ENCODE data around the gene RBFOX2.
"Not testable (repeated sequence)": the region's sequence is repeated elsewhere in the genome, so short reads cannot be mapped to it uniquely, and the experiment has no call there.

RBFOX2 gene

DNA sequence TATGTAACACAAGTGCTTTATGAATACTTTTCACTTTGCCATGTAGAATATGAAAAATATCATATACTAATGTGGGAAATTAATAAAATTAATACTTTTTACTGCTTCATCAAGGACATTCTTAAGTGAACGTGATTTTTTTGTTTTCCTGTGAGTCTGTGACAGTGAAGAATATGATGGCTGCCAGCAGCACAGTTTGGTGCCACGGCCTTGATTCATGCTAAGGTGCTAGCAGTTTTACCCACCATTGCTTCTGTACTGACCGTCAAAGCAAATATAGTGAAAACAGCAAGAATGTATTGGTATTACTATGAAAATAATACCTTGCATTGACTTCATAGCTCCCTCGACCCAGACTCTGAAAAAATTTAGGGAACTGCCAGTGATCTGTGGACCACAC, 231.2 kb downstream of the RBFOX2 start:
- ChIA-PET CTCF (interaction anchor here (0.8 to 1.0 kb wide), 2 partner anchors 12 to 20 kb away, joined by 3 read pairs; no protein-coding TSS in a partner anchor), POLR2A (no interaction called here)
- DNase-seq (ENCODE audit: extremely low spot score) = no peak
- TF ChIP-seq, protein P1, sequence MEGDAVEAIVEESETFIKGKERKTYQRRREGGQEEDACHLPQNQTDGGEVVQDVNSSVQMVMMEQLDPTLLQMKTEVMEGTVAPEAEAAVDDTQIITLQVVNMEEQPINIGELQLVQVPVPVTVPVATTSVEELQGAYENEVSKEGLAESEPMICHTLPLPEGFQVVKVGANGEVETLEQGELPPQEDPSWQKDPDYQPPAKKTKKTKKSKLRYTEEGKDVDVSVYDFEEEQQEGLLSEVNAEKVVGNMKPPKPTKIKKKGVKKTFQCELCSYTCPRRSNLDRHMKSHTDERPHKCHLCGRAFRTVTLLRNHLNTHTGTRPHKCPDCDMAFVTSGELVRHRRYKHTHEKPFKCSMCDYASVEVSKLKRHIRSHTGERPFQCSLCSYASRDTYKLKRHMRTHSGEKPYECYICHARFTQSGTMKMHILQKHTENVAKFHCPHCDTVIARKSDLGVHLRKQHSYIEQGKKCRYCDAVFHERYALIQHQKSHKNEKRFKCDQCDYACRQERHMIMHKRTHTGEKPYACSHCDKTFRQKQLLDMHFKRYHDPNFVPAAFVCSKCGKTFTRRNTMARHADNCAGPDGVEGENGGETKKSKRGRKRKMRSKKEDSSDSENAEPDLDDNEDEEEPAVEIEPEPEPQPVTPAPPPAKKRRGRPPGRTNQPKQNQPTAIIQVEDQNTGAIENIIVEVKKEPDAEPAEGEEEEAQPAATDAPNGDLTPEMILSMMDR (IDR thresholded peaks at IDR 0.05; ENCODE audit: control extremely low read depth, extremely low read depth, low read depth, missing control alignments) = no peak

DNA sequence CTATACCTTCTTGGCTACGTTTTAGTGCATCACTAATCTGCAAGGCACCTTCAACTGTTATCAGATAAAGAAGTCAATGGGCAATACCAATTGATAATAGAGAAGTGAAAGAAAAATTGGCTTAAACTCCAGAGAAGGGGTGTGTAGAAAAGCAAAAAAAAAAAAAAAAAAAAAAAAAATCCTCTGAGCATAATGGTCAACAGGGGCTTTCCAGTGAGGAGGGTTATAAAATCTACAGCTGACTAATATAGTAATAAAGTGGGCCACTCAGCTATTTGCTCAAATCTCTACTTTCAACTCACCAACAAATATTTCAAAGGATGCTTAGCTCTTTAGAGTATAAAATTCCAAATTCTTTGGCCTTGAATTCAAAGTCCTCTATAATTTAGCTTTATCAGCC, 233.1 kb downstream of the RBFOX2 start:
- DNase-seq (ENCODE audit: extremely low spot score) = no peak
- TF ChIP-seq, protein P1 (IDR thresholded peaks at IDR 0.05; ENCODE audit: control extremely low read depth, extremely low read depth, low read depth, missing control alignments) = no peak
- ChIA-PET POLR2A (no interaction called here), CTCF (no interaction called here)

- CTCF ChIA-PET = interaction anchor here (1.2 kb wide), 1 partner anchor 13 kb away, joined by 3 read pairs; no protein-coding TSS in a partner anchor
- no peak for DNase-seq (ENCODE audit: extremely low spot score)
- TF ChIP-seq, protein P1 (IDR thresholded peaks at IDR 0.05; ENCODE audit: control extremely low read depth, extremely low read depth, low read depth, missing control alignments) = no peak
- POLR2A ChIA-PET = no interaction called here
Measured at GRCh38 chr22:35792506-35792905, 236.1 kb downstream of the RBFOX2 start.

GRCh38 chr22:35791788-35792187, 236.8 kb downstream of the RBFOX2 start:
- POLR2A ChIA-PET; DNase-seq (ENCODE audit: extremely low spot score): not testable (repeated sequence)
- CTCF ChIA-PET = interaction anchor here (1.3 kb wide), 1 partner anchor 10 kb away, joined by 3 read pairs; no protein-coding TSS in a partner anchor

DNA sequence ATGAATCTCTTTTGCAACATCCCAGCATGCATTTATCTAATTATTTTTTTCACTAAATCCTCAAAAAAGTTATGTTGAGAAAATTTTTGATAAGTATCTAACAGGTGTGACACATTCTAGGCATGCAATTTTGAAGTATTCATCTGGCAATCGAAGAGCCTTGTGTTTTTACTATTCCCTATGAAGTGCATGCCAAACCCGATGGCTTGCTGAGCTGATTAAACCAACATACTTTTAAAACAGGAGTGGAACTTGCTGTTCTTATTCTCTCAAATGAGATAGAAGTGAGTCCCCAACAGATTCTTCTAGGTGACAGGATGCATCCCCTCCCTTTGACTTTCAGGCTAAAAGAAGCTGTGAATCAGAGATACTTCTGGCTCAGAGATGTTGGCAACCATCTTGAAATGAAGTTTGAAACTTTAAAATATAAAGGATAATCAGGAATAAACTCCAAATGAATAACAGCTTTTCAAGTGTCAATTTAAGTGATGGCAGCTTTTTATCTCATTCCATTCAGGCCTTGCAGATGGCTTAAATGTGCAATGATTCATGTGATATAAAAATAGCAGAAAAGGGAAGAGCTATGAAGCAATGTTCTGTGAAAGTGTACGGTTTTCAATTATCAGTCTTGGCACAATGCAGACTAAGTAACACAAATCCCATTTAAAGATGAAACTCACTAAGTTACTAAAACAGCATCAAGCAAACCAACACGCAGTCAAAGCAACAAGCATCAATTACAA, 243.3 kb downstream of the RBFOX2 start:
- ChIA-PET POLR2A (no interaction called here), CTCF (interaction anchor here (1.0 kb wide), 1 partner anchor 12 kb away, joined by 3 read pairs; no protein-coding TSS in a partner anchor)
- TF ChIP-seq, protein P1 (IDR thresholded peaks at IDR 0.05; ENCODE audit: control extremely low read depth, extremely low read depth, low read depth, missing control alignments) = no peak
- no peak for DNase-seq (ENCODE audit: extremely low spot score)

DNA sequence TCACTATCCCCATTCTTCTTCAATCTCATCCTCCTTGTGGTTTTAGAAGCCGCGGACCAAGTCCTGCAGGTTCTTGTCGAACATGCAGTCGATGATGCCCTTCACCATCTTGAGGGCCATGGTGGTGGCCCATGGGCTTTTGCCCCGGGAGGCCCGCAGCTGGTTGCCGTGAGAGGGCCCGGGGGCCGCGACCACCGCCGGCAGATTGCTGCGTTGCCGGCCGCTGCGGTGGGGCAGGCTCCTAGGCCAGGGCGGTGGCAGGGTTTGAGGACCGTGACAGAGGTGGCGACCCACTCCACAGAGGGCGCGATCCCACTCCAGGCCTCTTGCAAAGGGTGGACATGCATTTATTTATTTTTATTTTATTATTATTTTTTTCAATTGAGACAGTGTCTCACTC, 244.0 kb downstream of the RBFOX2 start:
- DNase-seq (ENCODE audit: extremely low spot score) = no peak
- TF ChIP-seq, protein P1 (IDR thresholded peaks at IDR 0.05; ENCODE audit: control extremely low read depth, extremely low read depth, low read depth, missing control alignments) = no peak
- ChIA-PET POLR2A (no interaction called here), CTCF (no interaction called here)

GRCh38 chr22:35783943-35784614, 244.5 kb downstream of the RBFOX2 start:
- CTCF ChIA-PET = no interaction called here
- POLR2A ChIA-PET = no interaction called here
- no peak for DNase-seq (ENCODE audit: extremely low spot score)
- TF ChIP-seq, protein P1 (IDR thresholded peaks at IDR 0.05; ENCODE audit: control extremely low read depth, extremely low read depth, low read depth, missing control alignments) = no peak
